Activated T-cell treated with anti-CD3 and anti-CD28 coated beads, Interleukin-2, amount 50 U/mL, for 24 hours (primary cell): Measurements from ENCODE around the gene UBIAD1.

ENCODE experiments used
- DNase-seq: peaks from one replicate; pipeline ENCODE4 v3.0.0-alpha.2; 2020
- H3K27ac Mint-ChIP-seq: 2 replicates; pipeline ENCODE4 v1.8.0; 2020; ENCODE audit warnings: mild to moderate bottlenecking, mixed read lengths
- H3K27me3 Mint-ChIP-seq: 2 replicates; pipeline ENCODE4 v1.8.0; 2020; ENCODE audit warnings: mixed read lengths
- H3K36me3 Mint-ChIP-seq: 2 replicates; pipeline ENCODE4 v1.8.0; 2020; ENCODE audit warnings: low read depth, mixed read lengths
- H3K4me1 Mint-ChIP-seq: 2 replicates; pipeline ENCODE4 v1.8.0; 2020; ENCODE audit warnings: low read depth, mixed read lengths
- H3K4me3 Mint-ChIP-seq: 2 replicates; pipeline ENCODE4 v1.8.0; 2020; ENCODE audit warnings: mild to moderate bottlenecking, moderate library complexity, mixed read lengths
- H3K9me3 Mint-ChIP-seq: 2 replicates; pipeline ENCODE4 v1.8.0; 2020; ENCODE audit warnings: mixed read lengths

The UBIAD1 gene

DNA sequence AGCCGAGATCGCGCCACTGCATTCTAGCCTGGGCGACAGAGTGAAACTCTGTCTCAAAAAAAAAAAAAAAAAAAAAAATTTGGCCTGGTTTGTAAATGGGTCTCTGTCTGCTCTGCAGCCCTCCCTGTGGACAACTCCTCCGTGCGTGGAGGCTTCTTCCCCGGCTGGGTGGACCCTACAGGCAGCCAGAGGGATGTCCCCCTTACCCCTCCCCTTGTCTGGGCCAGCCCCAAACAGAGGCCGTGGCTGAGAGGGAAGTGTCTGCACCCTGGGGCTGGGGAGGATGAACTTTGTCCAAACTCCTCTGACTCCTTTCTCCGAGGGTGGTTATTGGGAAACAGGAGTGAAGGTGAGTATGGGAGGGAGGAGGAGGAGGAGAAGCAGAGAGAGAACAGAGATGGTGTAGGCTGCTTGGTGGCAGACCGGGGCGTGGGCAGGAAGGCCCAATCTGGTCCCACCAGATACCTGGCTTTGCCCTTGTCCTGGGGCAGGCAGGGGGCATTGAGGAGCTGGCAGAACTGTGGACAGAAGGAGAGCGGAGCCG is 61.3 kb downstream of the UBIAD1 start:
- Mint-ChIP-seq H3K36me3 (no peaks in the 10 kb centered on the region), H3K4me1 (peaks cover 2% of the 10 kb centered on the region), H3K9me3 (no peaks in the 10 kb centered on the region), H3K27ac (no peak overlapping the region), H3K4me3 (no peak overlapping the region), H3K27me3 (peaks cover 12% of the 10 kb centered on the region)
- no peak for DNase-seq

DNA sequence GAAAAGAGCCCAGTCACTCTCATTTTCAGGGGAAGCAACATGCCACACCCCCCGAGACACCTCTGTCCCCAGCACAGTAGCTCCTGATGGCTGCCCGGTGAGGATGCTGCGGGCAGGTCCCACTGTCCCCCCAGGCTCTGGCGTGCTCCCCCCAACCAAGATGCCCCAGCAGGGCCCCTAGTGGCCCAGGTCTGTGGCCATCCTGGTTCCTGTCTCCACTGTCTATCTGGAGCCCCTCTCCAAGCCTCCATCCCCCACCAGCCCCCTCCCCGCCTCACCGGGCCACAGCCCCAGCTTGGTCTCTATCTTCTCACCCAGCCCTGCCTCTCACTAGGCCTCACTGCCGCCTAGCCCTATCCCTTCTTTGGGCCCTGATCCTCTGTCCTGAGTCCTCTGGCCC is 61.8 kb downstream of the UBIAD1 start:
- Mint-ChIP-seq H3K27me3 (peaks cover 16% of the 10 kb centered on the region), H3K36me3 (no peaks in the 10 kb centered on the region), H3K4me1 (peaks cover 2% of the 10 kb centered on the region), H3K4me3 (no peak overlapping the region), H3K27ac (no peak overlapping the region), H3K9me3 (no peaks in the 10 kb centered on the region)
- no peak for DNase-seq

DNA sequence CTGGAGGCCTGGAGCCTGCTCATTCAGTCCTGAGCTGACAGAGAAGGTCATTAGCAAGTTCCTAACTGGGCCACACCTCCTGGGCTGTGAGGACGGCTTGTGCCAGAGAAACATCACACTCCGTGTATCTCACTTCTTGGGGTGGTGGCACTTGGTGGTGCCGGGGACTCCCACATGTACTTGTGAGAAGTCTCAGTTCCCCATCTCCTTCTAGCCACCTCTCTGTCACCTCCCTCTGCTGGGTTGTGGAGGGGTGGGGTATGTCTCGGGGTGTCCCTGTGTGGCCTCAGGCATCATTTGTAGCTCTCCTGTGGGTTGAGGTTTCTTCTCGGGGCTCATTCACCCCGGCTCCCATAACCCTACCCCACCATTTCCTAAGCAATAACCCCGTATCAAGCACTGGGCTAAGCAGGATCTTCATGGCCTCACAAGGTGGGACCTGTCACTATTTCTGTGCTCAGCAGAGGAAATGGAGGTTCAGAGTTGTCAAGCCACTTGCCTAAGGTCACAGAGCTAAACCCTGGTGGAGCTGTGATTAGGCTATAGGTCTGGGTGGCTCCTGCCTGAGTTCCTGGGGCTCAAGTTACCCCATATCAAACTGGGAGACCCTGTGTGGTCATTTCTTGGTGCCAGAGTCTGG is 62.5 kb downstream of the UBIAD1 start:
- no peak for DNase-seq

DNA sequence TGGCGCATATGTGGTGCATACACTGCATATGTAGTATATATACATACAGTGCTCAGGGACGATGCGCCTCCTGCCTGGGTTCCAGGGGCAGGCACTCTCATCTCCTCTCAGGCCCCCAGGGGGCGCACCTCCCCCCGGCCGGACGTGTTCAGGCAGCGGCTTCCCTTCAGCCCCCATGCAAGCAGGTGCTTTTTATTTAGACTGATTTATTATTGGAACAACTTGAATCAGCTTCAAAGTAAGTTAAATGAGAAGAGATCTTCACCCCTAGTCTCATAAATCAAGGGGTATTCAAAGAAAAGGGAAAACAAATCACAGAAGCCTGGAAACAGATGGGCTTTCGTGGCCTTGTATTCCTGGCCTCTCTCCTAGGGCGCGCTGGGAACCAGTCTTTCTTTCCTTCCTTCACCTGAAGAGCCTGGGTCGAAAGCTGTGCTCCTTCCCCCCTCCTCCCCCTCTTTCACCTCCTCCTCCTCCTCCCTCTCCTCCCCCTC is 64.6 kb downstream of the UBIAD1 start:
- Mint-ChIP-seq H3K27me3 (peaks cover 23% of the 10 kb centered on the region), H3K4me3 (no peak overlapping the region), H3K9me3 (no peaks in the 10 kb centered on the region), H3K4me1 (peaks cover 2% of the 10 kb centered on the region), H3K36me3 (no peaks in the 10 kb centered on the region), H3K27ac (no peak overlapping the region)
- DNase-seq = peak; percentile 82

More for the DNA sequence above, 62.5 kb downstream of the UBIAD1 start:
- peaks cover 23% of the 10 kb centered on the region for H3K27me3 Mint-ChIP-seq
- no peak overlapping the region for H3K4me3 Mint-ChIP-seq
- H3K9me3 Mint-ChIP-seq = no peaks in the 10 kb centered on the region
- no peak overlapping the region for H3K27ac Mint-ChIP-seq
- H3K4me1 Mint-ChIP-seq = peaks cover 2% of the 10 kb centered on the region
- H3K36me3 Mint-ChIP-seq = no peaks in the 10 kb centered on the region
